GM12878 (cell line): ENCODE data around the gene RBM10. TPM values are rescaled to one million over a fixed set of nuclear protein-coding genes. Genes with fewer than 3 reads are reported as not detected.

ENCODE experiments used
- ATAC-seq: fragments of 200-7000 bp; cut with Tn5 transposase; 3 replicates; pipeline ENCODE4 v1.9.1; 2020; ENCODE audit warnings: mild to moderate bottlenecking, moderate library complexity
- BruUV-seq: library from RNA; stranded (reverse); fragments of 400-500 nt; replicated peaks from 2 replicates; lab custom pipeline; 2021; lab: Mats Ljungman, UMichigan
- CTCF ChIA-PET: fragments of 300-600 bp; sonication (Branson Sonifier 250); formaldehyde crosslinking; extraction: SDS; loops from one replicate; lab custom pipeline; 2021; ENCODE audit warnings: inconsistent platforms; lab: Yijun Ruan, JAX
- POLR2A ChIA-PET: fragments of 350-600 bp; formaldehyde crosslinking; extraction: SDS; loops from one replicate; lab custom pipeline; 2021; ENCODE audit warnings: inconsistent platforms; lab: Charles Lee
- RAD21 ChIA-PET: fragments of 300-600 bp; sonication (Branson Sonifier 250); formaldehyde crosslinking; loops from one replicate; lab custom pipeline; 2023; ENCODE audit warnings: antibody characterized with exemption; ENCODE audit not compliant: unreplicated experiment; lab: Charles Lee
- SMC1A ChIA-PET: fragments of 300-600 bp; sonication (Branson Sonifier 250); formaldehyde crosslinking; loops from one replicate; lab custom pipeline; 2023; ENCODE audit not compliant: unreplicated experiment, uncharacterized antibody; lab: Charles Lee
- DNase-seq: peaks from one replicate; pipeline ENCODE4 v3.0.0-alpha.2; 2011; ENCODE audit warnings: low read depth, low spot score
- FAIRE-seq: peaks from 3 replicates; lab custom pipeline; 2011; peaks lifted over from hg19 to GRCh38; lab: Jason Lieb, UNC
- H2AFZ ChIP-seq: 2 replicates; pipeline ENCODE4 v1.6.0; 2011; ENCODE audit warnings: low read depth, low read length, control low read depth; ENCODE audit not compliant: control insufficient read depth
- H3K27ac ChIP-seq: 2 replicates; pipeline ENCODE4 v1.5.1; 2011; ENCODE audit warnings: control low read depth; ENCODE audit not compliant: control insufficient read depth, insufficient read depth
- H3K27me3 ChIP-seq, 2 experiments: replicated peaks in 1 of 2; 2 replicates each; pipeline versions ENCODE4 v1.6.0 to v1.6.1; 2011; ENCODE audit warnings: low read length in 1 of 2; ENCODE audit not compliant: control insufficient read depth in 2 of 2, insufficient read depth in 2 of 2
- H3K36me3 ChIP-seq, 2 experiments: 2 replicates each; pipeline ENCODE4 v1.5.1; 2011; ENCODE audit warnings: low read length in 1 of 2; ENCODE audit not compliant: control insufficient read depth in 2 of 2, insufficient read depth in 2 of 2
- H3K4me1 ChIP-seq: 2 replicates; pipeline ENCODE4 v1.6.1; 2011; ENCODE audit warnings: mild to moderate bottlenecking, low read length, moderate library complexity, mixed read lengths; ENCODE audit not compliant: control insufficient read depth, insufficient read depth
- H3K4me2 ChIP-seq: 2 replicates; pipeline ENCODE4 v1.6.0; 2011; ENCODE audit warnings: control low read depth; ENCODE audit not compliant: control insufficient read depth, insufficient read depth
- H3K4me3 ChIP-seq: fragments of 200-600 bp; sonication (generic); 2 replicates; pipeline ENCODE4 v1.5.1; 2016
- H3K79me2 ChIP-seq: 2 replicates; pipeline ENCODE4 v1.6.0; 2011; ENCODE audit warnings: low read length; ENCODE audit not compliant: control insufficient read depth, insufficient read depth
- H3K9ac ChIP-seq: 2 replicates; pipeline ENCODE4 v1.8.0; 2011; ENCODE audit warnings: low read length, control low read depth, mixed read lengths; ENCODE audit not compliant: control insufficient read depth, insufficient read depth
- H3K9me3 ChIP-seq: replicated peaks from 3 replicates; pipeline ENCODE4 v1.5.1; 2011; ENCODE audit warnings: mild to moderate bottlenecking, low read length; ENCODE audit not compliant: control insufficient read depth, insufficient read depth
- H4K20me1 ChIP-seq: 2 replicates; pipeline ENCODE4 v1.6.0; 2011; ENCODE audit not compliant: control insufficient read depth, insufficient read depth
- GABPA ChIP-seq: IDR thresholded peaks from 2 replicates; pipeline ENCODE4 v1.6.1; 2014; ENCODE audit warnings: antibody characterized with exemption, low read depth, mild to moderate bottlenecking, inconsistent platforms
- GATAD2B ChIP-seq: fragments of 450-650 bp; conservative IDR thresholded peaks from 2 replicates; pipeline ENCODE4 v1.6.1; 2017; ENCODE audit warnings: low read depth, mild to moderate bottlenecking, moderate library complexity
- KLF5 ChIP-seq: fragments of 450-650 bp; IDR thresholded peaks from 2 replicates; pipeline ENCODE4 v1.6.1; 2014; ENCODE audit warnings: mild to moderate bottlenecking; ENCODE audit not compliant: partially characterized antibody
- MXI1 ChIP-seq: fragments of 150-350 bp; IDR thresholded peaks from 2 replicates; pipeline ENCODE4 v1.6.1; 2011; ENCODE audit warnings: low read depth, mild to moderate bottlenecking, inconsistent platforms, low read length, improper control_type of control experiment
- NBN ChIP-seq: fragments of 450-650 bp; IDR thresholded peaks from 2 replicates; pipeline ENCODE4 v1.6.1; 2016
- NFYA ChIP-seq: IDR thresholded peaks from 2 replicates; pipeline ENCODE4 v1.6.1; 2011; ENCODE audit warnings: low read depth, mild to moderate bottlenecking, low read length, improper control_type of control experiment, borderline replicate concordance
- NKRF ChIP-seq: fragments of 450-650 bp; conservative IDR thresholded peaks from 2 replicates; pipeline ENCODE4 v1.6.1; 2017; ENCODE audit warnings: mild to moderate bottlenecking, moderate library complexity
- PKNOX1 ChIP-seq: fragments of 450-650 bp; IDR thresholded peaks from 2 replicates; pipeline ENCODE4 v1.6.1; 2016; ENCODE audit warnings: mild to moderate bottlenecking
- POLR2A ChIP-seq: IDR thresholded peaks from 2 replicates; pipeline ENCODE4 v1.6.1; 2011; ENCODE audit warnings: low read depth, mild to moderate bottlenecking, low read length
- RB1 ChIP-seq: fragments of 450-650 bp; formaldehyde crosslinking; IDR thresholded peaks from 2 replicates; pipeline ENCODE4 v1.6.1; 2017; ENCODE audit warnings: mild to moderate bottlenecking, borderline replicate concordance
- SKIL ChIP-seq: fragments of 450-650 bp; IDR thresholded peaks from 2 replicates; pipeline ENCODE4 v1.6.1; 2017; ENCODE audit warnings: mild to moderate bottlenecking, low read depth, inconsistent platforms; ENCODE audit not compliant: poor library complexity, severe bottlenecking
- WRNIP1 ChIP-seq: IDR thresholded peaks from 2 replicates; pipeline ENCODE4 v1.6.1; 2011; ENCODE audit warnings: low read depth, low read length, improper control_type of control experiment, borderline replicate concordance
- ZBTB11 ChIP-seq: fragments of 450-650 bp; formaldehyde crosslinking; IDR thresholded peaks from 2 replicates; pipeline ENCODE4 v1.5.0; 2022; ENCODE audit warnings: mild to moderate bottlenecking, missing genetic modification characterization
- WGBS: methylation state at CpG from one replicate; pipeline ENCODE4 v1.1.6; 2016; ENCODE audit warnings: low lambda C conversion rate; ENCODE audit not compliant: insufficient replicate concordance, insufficient coverage; ENCODE audit errors: missing lambda C conversion rate; 5-methylcytosine and 5-hydroxymethylcytosine counted together
- in situ Hi-C: fragments of 300-500 bp; cut with MboI; formaldehyde crosslinking; loops from 9 replicates; pipeline ENCODE4 v1.14.3; 2018; ENCODE audit warnings: mixed read lengths
- intact Hi-C: fragments of 100-400 bp; cut with micrococcal nuclease; formaldehyde crosslinking; loops from one replicate; pipeline ENCODE4 v1.14.2; 2022; ENCODE audit not compliant: unreplicated experiment
- polyA plus RNA-seq, 11 experiments: library from polyadenylated mRNA; depleted of rRNA in 4 of 11; unstranded in 6 of 11; stranded (reverse) in 5 of 11; fragments of >200 nt; fragmentation: Nextera tagmentation in 4 of 11; fragmentation: Illumina TruSeq in 1 of 11; extraction: Ambion mirVana in 4 of 11; extraction: Trizol in 1 of 11; gene quantifications; 1 replicate in 1 of 11; 2 replicates in 10 of 11; pipeline versions ENCODE4 v1.2.1 to v1.2.3, GENCODE V29; 2011 to 2016; ENCODE audit warnings: inconsistent platforms in 2 of 11, missing spikeins in 2 of 11, low read depth in 1 of 11
- total RNA-seq, 4 experiments: library from RNA; depleted of rRNA in 3 of 4; stranded (reverse); fragments of >200 nt in 3 of 4; fragmentation: Illumina TruSeq in 1 of 4; extraction: Trizol in 1 of 4; gene quantifications; 2 replicates each; pipeline versions ENCODE4 v1.2.1 to v1.2.3, GENCODE V29; 2013 to 2021

Gene RBM10
- total and polyA plus RNA-seq, 10 of the 15 experiments (the other 5 are each of a cell fraction or from before 2014, with no cell fraction given): 1.4 to 60.0 (median 29.8) TPM

- TF ChIP-seq SKIL (no peak), PKNOX1 (no peak)
Measured at GRCh38 chrX:47146936-47147859, 2.2 kb downstream of the RBM10 start (continued).

GRCh38 chrX:47148946-47149345, 3.9 kb downstream of the RBM10 start:
- CTCF ChIA-PET: interaction anchor here (1.0 kb wide), 1 partner anchor 44 kb away, joined by 3 read pairs; no protein-coding TSS in a partner anchor
- Histone ChIP-seq H3K27me3 (no peaks in the 10 kb centered on the region), H3K27ac (no peak overlapping the region), H2AFZ (no peak overlapping the region), H3K4me2 (no peak overlapping the region), H4K20me1 (no peaks in the 10 kb centered on the region), H3K4me1 (peaks cover 6% of the 10 kb centered on the region; the same call in 1 of the 2 replicates), H3K9me3 (no peaks in the 10 kb centered on the region; the same call in 2 of the 3 replicates), H3K4me3 (no peak overlapping the region), H3K9ac (no peak overlapping the region), H3K36me3 (no peaks in the 10 kb centered on the region; a peak in 2 of 4 replicates), H3K79me2 (peaks cover 61% of the 10 kb centered on the region)
- in situ Hi-C loops (no loop called here), intact Hi-C loops (no loop called here)
- POLR2A ChIA-PET: no interaction called here
- 17% methylated on average over 2 of the region's 2 CpGs for WGBS
- RAD21 ChIA-PET: no interaction called here
- DNase-seq (no peak), FAIRE-seq (no peak), ATAC-seq (no peak)
- SMC1A ChIA-PET: no interaction called here
- no TSS peak for BruUV-seq
- TF ChIP-seq GABPA (no peak), GATAD2B (no peak), NKRF (no peak), KLF5 (no peak), ZBTB11 (no peak), POLR2A (no peak), RB1 (no peak), WRNIP1 (no peak), NFYA (no peak), MXI1 (no peak), NBN (no peak)
